AG04450 (cell line): ENCODE measurements around the gene CD2. TPM values are rescaled to one million over a fixed set of nuclear protein-coding genes. Genes with fewer than 3 reads are reported as not detected.

Source experiments
- CTCF ChIA-PET: fragments of 300-600, 350-600 bp; formaldehyde crosslinking; extraction: SDS; loops from one replicate; lab custom pipeline; 2022; ENCODE audit warnings: antibody characterized with exemption, inconsistent platforms; lab: Charles Lee
- POLR2A ChIA-PET: fragments of 350-600 bp; formaldehyde crosslinking; extraction: SDS; loops from one replicate; lab custom pipeline; 2021; ENCODE audit warnings: antibody characterized with exemption, inconsistent platforms; lab: Yijun Ruan, JAX
- DNase-seq: peaks from one replicate; pipeline ENCODE4 v3.0.0-alpha.2; 2011; ENCODE audit warnings: low read depth, low spot score
- H3K27ac ChIP-seq: one replicate; pipeline ENCODE4 v1.5.1; 2012; ENCODE audit warnings: low read depth, low read length, control low read depth
- H3K27me3 ChIP-seq: one replicate; pipeline ENCODE4 v1.6.0; 2012; ENCODE audit warnings: low read length; ENCODE audit not compliant: control insufficient read depth, insufficient read depth
- H3K4me3 ChIP-seq: 2 replicates; pipeline ENCODE4 v1.5.1; 2011; ENCODE audit warnings: mild to moderate bottlenecking, low read depth, low read length, control low read depth
- H3K9me3 ChIP-seq: 2 replicates; pipeline ENCODE4 v1.5.1; 2012; ENCODE audit warnings: low read length; ENCODE audit not compliant: control insufficient read depth, insufficient read depth
- polyA plus RNA-seq: library from polyadenylated mRNA; depleted of rRNA; stranded (reverse); fragments of >200 nt; gene quantifications from 2 replicates; pipeline ENCODE4 v1.2.3, GENCODE V29; 2011
- TF ChIP-seq, protein P1 (sequence below): IDR thresholded peaks from 2 replicates; pipeline ENCODE4 v1.5.1; 2011; ENCODE audit warnings: low read depth, low read length, control low read depth, inconsistent platforms

The CD2 gene
- polyA plus RNA-seq, 1 experiment = not detected

DNA sequence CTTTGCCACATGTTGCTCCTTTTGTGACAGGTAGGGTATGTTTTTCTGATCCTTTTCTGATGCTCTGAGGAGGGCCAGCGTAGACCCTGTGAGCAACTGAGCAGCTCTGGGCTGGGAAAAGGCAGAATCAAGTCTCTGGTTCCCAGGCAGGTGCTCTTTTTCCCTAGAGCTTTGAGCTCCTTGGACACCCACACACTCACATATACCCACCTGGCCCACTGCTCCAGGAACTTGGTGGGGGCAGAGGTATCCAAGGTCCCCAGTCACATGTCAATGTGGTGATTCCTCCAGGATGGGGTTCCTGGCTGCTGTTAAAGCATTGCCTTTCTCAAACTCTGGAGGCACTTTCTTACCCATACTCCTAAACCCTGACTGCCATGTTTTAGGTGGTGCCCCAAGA lies 5.4 kb downstream of the CD2 start:
- Histone ChIP-seq H3K4me3 (no peak overlapping the region), H3K27me3 (no peaks in the 10 kb centered on the region), H3K27ac (no peak overlapping the region), H3K9me3 (no peaks in the 10 kb centered on the region; the same call in 1 of the 2 replicates)
- ChIA-PET CTCF (no interaction called here), POLR2A (no interaction called here)
- no peak for DNase-seq
- TF ChIP-seq, protein P1, sequence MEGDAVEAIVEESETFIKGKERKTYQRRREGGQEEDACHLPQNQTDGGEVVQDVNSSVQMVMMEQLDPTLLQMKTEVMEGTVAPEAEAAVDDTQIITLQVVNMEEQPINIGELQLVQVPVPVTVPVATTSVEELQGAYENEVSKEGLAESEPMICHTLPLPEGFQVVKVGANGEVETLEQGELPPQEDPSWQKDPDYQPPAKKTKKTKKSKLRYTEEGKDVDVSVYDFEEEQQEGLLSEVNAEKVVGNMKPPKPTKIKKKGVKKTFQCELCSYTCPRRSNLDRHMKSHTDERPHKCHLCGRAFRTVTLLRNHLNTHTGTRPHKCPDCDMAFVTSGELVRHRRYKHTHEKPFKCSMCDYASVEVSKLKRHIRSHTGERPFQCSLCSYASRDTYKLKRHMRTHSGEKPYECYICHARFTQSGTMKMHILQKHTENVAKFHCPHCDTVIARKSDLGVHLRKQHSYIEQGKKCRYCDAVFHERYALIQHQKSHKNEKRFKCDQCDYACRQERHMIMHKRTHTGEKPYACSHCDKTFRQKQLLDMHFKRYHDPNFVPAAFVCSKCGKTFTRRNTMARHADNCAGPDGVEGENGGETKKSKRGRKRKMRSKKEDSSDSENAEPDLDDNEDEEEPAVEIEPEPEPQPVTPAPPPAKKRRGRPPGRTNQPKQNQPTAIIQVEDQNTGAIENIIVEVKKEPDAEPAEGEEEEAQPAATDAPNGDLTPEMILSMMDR = no peak

DNA sequence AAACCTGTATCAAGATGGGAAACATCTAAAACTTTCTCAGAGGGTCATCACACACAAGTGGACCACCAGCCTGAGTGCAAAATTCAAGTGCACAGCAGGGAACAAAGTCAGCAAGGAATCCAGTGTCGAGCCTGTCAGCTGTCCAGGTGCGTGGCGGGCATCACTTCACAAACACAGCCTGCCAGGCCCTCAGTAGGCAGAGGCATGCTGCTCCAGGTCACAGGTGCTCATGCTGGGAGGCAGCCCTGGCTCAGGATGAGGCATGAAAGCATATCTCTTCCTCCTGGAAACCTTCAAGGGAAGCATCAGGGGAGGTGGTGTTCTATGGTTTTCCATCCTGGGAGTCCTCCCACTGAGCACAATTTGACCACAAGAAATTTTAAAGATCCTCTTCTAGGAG lies 6.3 kb downstream of the CD2 start:
- no peaks in the 10 kb centered on the region; the same call in 1 of the 2 replicates for H3K9me3 ChIP-seq
- ChIA-PET POLR2A (no interaction called here), CTCF (no interaction called here)
- no peak for DNase-seq
- no peak overlapping the region for H3K27ac ChIP-seq
- TF ChIP-seq, protein P1 = no peak
- H3K4me3 ChIP-seq = no peak overlapping the region
- no peaks in the 10 kb centered on the region for H3K27me3 ChIP-seq

DNA sequence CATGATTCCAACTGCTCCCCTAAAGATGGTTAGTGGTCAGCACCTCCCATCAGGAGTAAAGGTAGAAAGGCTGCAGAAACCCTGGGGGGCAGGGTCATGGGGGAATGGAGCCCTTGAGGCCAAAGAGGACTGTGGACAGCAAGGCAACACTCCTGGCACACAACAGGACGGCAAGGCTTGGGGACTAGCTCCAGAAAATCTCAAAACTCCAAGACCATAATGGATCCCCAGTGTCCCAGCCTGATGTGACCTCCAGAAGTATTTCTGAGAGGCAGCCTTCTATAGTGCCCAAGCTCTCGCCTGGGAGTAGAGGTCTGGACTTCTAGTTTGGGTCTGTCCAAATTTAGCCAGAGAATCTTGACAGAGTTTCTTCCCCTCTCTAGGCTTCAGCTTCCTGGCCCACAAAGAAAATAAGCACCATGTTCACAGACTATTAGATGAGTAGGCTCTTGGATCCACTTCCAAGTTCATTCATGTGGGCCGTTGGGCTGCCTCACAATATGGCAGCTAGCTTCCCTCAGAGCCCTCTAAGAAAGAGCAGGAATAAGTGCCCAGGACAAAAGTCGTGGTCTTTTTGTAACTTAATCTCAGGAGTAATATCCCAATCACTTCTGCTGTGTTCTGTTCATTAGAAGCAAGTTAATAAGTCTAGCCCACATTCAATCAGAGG lies 6.9 kb downstream of the CD2 start:
- Histone ChIP-seq H3K27ac (no peak overlapping the region), H3K4me3 (no peak overlapping the region), H3K9me3 (no peaks in the 10 kb centered on the region; the same call in 1 of the 2 replicates), H3K27me3 (no peaks in the 10 kb centered on the region)
- DNase-seq = no peak
- ChIA-PET POLR2A (no interaction called here), CTCF (no interaction called here)
- TF ChIP-seq, protein P1 = no peak

DNA sequence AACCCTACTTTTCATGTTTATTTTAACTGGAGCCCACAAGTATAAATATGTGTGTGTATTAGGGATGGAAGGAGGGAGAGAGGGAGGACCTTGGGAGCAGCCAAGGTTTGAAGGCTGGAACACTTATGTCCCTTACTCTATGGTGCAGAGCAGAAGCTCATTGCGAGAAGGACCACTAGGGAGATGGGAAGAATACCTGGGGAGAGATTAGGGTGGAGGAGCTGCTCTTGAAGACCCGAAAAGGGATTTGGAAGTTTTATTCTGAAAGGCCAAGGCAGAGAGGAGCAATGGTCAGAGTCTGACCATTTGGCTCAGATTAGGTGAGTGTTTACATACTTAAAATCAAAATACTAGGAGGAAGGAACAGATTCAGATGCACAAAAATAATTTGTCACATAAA lies 8.1 kb downstream of the CD2 start:
- Histone ChIP-seq H3K9me3 (no peaks in the 10 kb centered on the region; the same call in 1 of the 2 replicates), H3K27ac (no peak overlapping the region), H3K4me3 (no peak overlapping the region), H3K27me3 (no peaks in the 10 kb centered on the region)
- CTCF ChIA-PET = no interaction called here
- TF ChIP-seq, protein P1 = no peak
- no peak for DNase-seq
- POLR2A ChIA-PET = no interaction called here

DNA sequence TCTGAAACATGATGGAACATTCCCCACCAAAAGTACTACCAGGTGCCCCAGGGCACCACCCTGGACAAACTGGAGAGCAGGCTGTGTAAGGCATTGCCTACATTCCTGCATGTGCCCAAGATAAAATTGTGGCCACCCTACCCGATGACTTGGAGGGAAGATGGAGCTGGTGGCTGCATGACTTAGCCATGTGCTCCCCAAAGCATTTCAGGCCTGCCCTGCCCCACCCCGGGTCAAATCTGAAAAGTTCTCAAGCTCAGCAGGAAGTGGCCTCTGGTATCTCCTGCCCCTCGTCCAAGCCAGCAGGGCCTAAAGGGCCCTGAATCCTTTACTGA lies 8.5 kb downstream of the CD2 start:
- POLR2A ChIA-PET = no interaction called here
- CTCF ChIA-PET = interaction anchor here (1.8 kb wide), 1 partner anchor 25 kb away, joined by 6 read pairs; no protein-coding TSS in a partner anchor
- TF ChIP-seq, protein P1 = no peak
- DNase-seq = no peak
- Histone ChIP-seq H3K27me3 (no peaks in the 10 kb centered on the region), H3K9me3 (no peaks in the 10 kb centered on the region; the same call in 1 of the 2 replicates), H3K27ac (no peak overlapping the region), H3K4me3 (no peak overlapping the region)
